Neural cell (in vitro differentiated cells): ENCODE measurements around the gene PLG. TPM values are rescaled to one million over a fixed set of nuclear protein-coding genes. Genes with fewer than 3 reads are reported as not detected.
"Not testable (repeated sequence)": the region's sequence is repeated elsewhere in the genome, so short reads cannot be mapped to it uniquely, and the experiment has no call there.

Experiments
- H2AFZ ChIP-seq: fragments of 200-600, 300-800 bp; sonication (generic), shearing (Covaris generic); 2 replicates; pipeline ENCODE4 v1.6.0; 2014; ENCODE audit warnings: low read depth, mild to moderate bottlenecking, antibody characterized with exemption, low read length, moderate library complexity
- H3F3A ChIP-seq: fragments of 200-600 bp; shearing (Covaris generic); 2 replicates; pipeline ENCODE4 v1.6.1; 2016; ENCODE audit warnings: mild to moderate bottlenecking, moderate library complexity, mixed read lengths, antibody characterized with exemption, low read length; ENCODE audit not compliant: insufficient read depth, poor library complexity, severe bottlenecking
- H3K27ac ChIP-seq: fragments of 200-600, 300-800 bp; sonication (generic), shearing (Covaris generic); 2 replicates; pipeline ENCODE4 v1.5.1; 2014; ENCODE audit warnings: mild to moderate bottlenecking, low read length, moderate library complexity
- H3K27me3 ChIP-seq: fragments of 300-800, 200-600 bp; sonication (generic), shearing (Covaris generic); 2 replicates; pipeline ENCODE4 v1.6.0; 2014; ENCODE audit warnings: mild to moderate bottlenecking, low read depth, low read length, moderate library complexity; ENCODE audit not compliant: insufficient read depth
- H3K36me3 ChIP-seq: fragments of 300-800, 200-600 bp; sonication (generic), shearing (Covaris generic); 2 replicates; pipeline ENCODE4 v1.5.1; 2014; ENCODE audit warnings: mild to moderate bottlenecking, antibody characterized with exemption, low read length, moderate library complexity; ENCODE audit not compliant: insufficient read depth
- H3K4me2 ChIP-seq: fragments of 300-800, 200-600 bp; sonication (generic), shearing (Covaris generic); 2 replicates; pipeline ENCODE4 v1.6.0; 2014; ENCODE audit warnings: mild to moderate bottlenecking, low read length
- H3K4me3 ChIP-seq: fragments of 300-800, 200-600 bp; sonication (generic), shearing (Covaris generic); 2 replicates; pipeline ENCODE4 v1.5.1; 2014; ENCODE audit warnings: mild to moderate bottlenecking, low read length, moderate library complexity
- H3K79me2 ChIP-seq: fragments of 200-600 bp; shearing (Covaris generic); replicated peaks from 2 replicates; pipeline ENCODE4 v1.6.0; 2014; ENCODE audit warnings: mild to moderate bottlenecking, low read length, moderate library complexity; ENCODE audit not compliant: insufficient read depth
- H3K9ac ChIP-seq: fragments of 300-800, 200-600 bp; sonication (generic), shearing (Covaris generic); 2 replicates; pipeline ENCODE4 v1.6.1; 2016; ENCODE audit warnings: mild to moderate bottlenecking, low read length, mixed read lengths
- H3K9me2 ChIP-seq: fragments of 200-600 bp; shearing (Covaris generic); 2 replicates; pipeline ENCODE4 v1.6.1; 2016; ENCODE audit warnings: mild to moderate bottlenecking, low read length, mixed read lengths; ENCODE audit not compliant: insufficient read depth
- H3K9me3 ChIP-seq: fragments of 200-600, 300-800 bp; sonication (generic), shearing (Covaris generic); 2 replicates; pipeline ENCODE4 v1.6.1; 2016; ENCODE audit warnings: mild to moderate bottlenecking, mixed run types, low read length, moderate library complexity, mixed read lengths
- H4K20me1 ChIP-seq: fragments of 200-600 bp; shearing (Covaris generic); 2 replicates; pipeline ENCODE4 v1.6.1; 2016; ENCODE audit warnings: mild to moderate bottlenecking, mixed run types; ENCODE audit not compliant: insufficient read depth
- CTCF ChIP-seq: fragments of 450-650 bp; IDR thresholded peaks from 2 replicates; pipeline ENCODE4 v1.5.1; 2014; ENCODE audit warnings: antibody characterized with exemption, mild to moderate bottlenecking, moderate library complexity; ENCODE audit not compliant: poor library complexity, severe bottlenecking
- EZH2 ChIP-seq: fragments of 200-600, 300-800 bp; shearing (Covaris generic), sonication (generic); IDR thresholded peaks from 2 replicates; pipeline ENCODE4 v1.6.1; 2014; ENCODE audit warnings: antibody characterized with exemption, low read length, borderline replicate concordance, mild to moderate bottlenecking; ENCODE audit not compliant: insufficient read depth, poor library complexity, severe bottlenecking
- MXI1 ChIP-seq: fragments of 450-650 bp; conservative IDR thresholded peaks from 2 replicates; pipeline ENCODE4 v1.6.1; 2014; ENCODE audit warnings: antibody characterized with exemption, mild to moderate bottlenecking; ENCODE audit not compliant: poor library complexity, severe bottlenecking
- POLR2AphosphoS5 ChIP-seq: IDR thresholded peaks from 2 replicates; pipeline ENCODE4 v1.6.1; 2012
- REST ChIP-seq: IDR thresholded peaks from 2 replicates; pipeline ENCODE4 v1.6.1; 2012; ENCODE audit warnings: borderline replicate concordance
- SMC3 ChIP-seq: fragments of 450-650 bp; conservative IDR thresholded peaks from 2 replicates; pipeline ENCODE4 v1.6.1; 2014; ENCODE audit warnings: antibody characterized with exemption, mild to moderate bottlenecking, moderate library complexity; ENCODE audit not compliant: poor library complexity
- TAF1 ChIP-seq: IDR thresholded peaks from 2 replicates; pipeline ENCODE4 v1.6.1; 2012; ENCODE audit warnings: low read depth
- polyA plus RNA-seq: library from polyadenylated mRNA; depleted of rRNA; stranded (reverse); fragments of >200 nt; gene quantifications from 2 replicates; pipeline ENCODE4 v1.2.3, GENCODE V29; 2014

Gene PLG
- polyA plus RNA-seq, 1 donor from 2014 or later = not detected

GRCh38 chr6:160697826-160698225, 4.2 kb upstream of the PLG start:
- Histone ChIP-seq H3K4me3 (no peak overlapping the region), H3K36me3 (no peaks in the 10 kb centered on the region), H4K20me1 (no peaks in the 10 kb centered on the region), H3K9me2 (no peaks in the 10 kb centered on the region), H3K27me3 (no peaks in the 10 kb centered on the region), H3F3A (no peaks in the 10 kb centered on the region), H2AFZ (no peak overlapping the region), H3K9me3 (no peaks in the 10 kb centered on the region), H3K79me2 (no peaks in the 10 kb centered on the region), H3K9ac (no peak overlapping the region), H3K4me2 (no peak overlapping the region), H3K27ac (no peak overlapping the region)
- TF ChIP-seq CTCF (no peak), REST (no peak)

GRCh38 chr6:160704688-160705087, 2.6 kb downstream of the PLG start:
- not testable (repeated sequence) for H3K4me2 ChIP-seq, H4K20me1 ChIP-seq, H3K27me3 ChIP-seq, H3F3A ChIP-seq, H2AFZ ChIP-seq, H3K36me3 ChIP-seq, H3K9me2 ChIP-seq, H3K79me2 ChIP-seq, H3K27ac ChIP-seq, H3K4me3 ChIP-seq, H3K9ac ChIP-seq, H3K9me3 ChIP-seq

- H4K20me1 ChIP-seq, H3K9me3 ChIP-seq, H2AFZ ChIP-seq, H3K4me2 ChIP-seq, H3K4me3 ChIP-seq, H3K36me3 ChIP-seq, H3F3A ChIP-seq, H3K9me2 ChIP-seq, H3K79me2 ChIP-seq, H3K27ac ChIP-seq, H3K27me3 ChIP-seq, H3K9ac ChIP-seq: not testable (repeated sequence)
These were observed 6.9 kb downstream of the PLG start for GRCh38 chr6:160708993-160709392.

GRCh38 chr6:160714731-160715316, 12.8 kb downstream of the PLG start:
- no peaks in the 10 kb centered on the region for H4K20me1 ChIP-seq
- no peaks in the 10 kb centered on the region for H3K36me3 ChIP-seq
- no peaks in the 10 kb centered on the region for H3F3A ChIP-seq
- no peak overlapping the region for H3K4me2 ChIP-seq
- no peaks in the 10 kb centered on the region for H3K79me2 ChIP-seq
- no peaks in the 10 kb centered on the region for H3K27me3 ChIP-seq
- H2AFZ ChIP-seq = no peak overlapping the region
- no peak overlapping the region for H3K9ac ChIP-seq
- H3K4me3 ChIP-seq = no peak overlapping the region
- H3K9me3 ChIP-seq = no peaks in the 10 kb centered on the region
- H3K9me2 ChIP-seq = no peaks in the 10 kb centered on the region
- H3K27ac ChIP-seq = no peak overlapping the region
- TF ChIP-seq MXI1 (no peak), EZH2 (no peak), REST (no peak), POLR2AphosphoS5 (no peak), TAF1 (no peak), SMC3 (no peak), CTCF (no peak)
